ENCODE results near the gene DCAF6.

- no peak for TF ChIP-seq CTCF (IDR thresholded peaks at IDR 0.05)
- no peak for TF ChIP-seq POLR2A (IDR thresholded peaks at IDR 0.05)
Observed at GRCh38 chr1:167900907-167901306, 35.6 kb upstream of the DCAF6 start.
